Left renal pelvis (tissue), 4 donors: ENCODE data around the gene BAMBI. TPM values are rescaled to one million over a fixed set of nuclear protein-coding genes. Genes with fewer than 3 reads are reported as not detected.

Source experiments
- DNase-seq, 4 donors: peaks; one replicate each; pipeline ENCODE4 v3.0.0-alpha.2; 2013; ENCODE audit warnings: low read depth in 4 of 4, low spot score in 3 of 4
- polyA plus RNA-seq, 4 donors: library from polyadenylated mRNA; unstranded; fragments of 120-200 nt; gene quantifications; one replicate each; pipeline ENCODE4 v1.2.1, GENCODE V29; 2013; ENCODE audit not compliant: insufficient read length in 4 of 4

Gene BAMBI
- polyA plus RNA-seq, 4 donors, result 9.5 to 49.7 (median 47.3) TPM

- no peak for DNase-seq
Measured at GRCh38 chr10:28669227-28670173, 7.8 kb upstream of the BAMBI start.

GRCh38 chr10:28674782-28675181 is 2.5 kb upstream of the BAMBI start:
- no peak for DNase-seq

- DNase-seq, result no peak
Measured at GRCh38 chr10:28676326-28676967, 874 bp upstream of the BAMBI start.

- no peak for DNase-seq
Measured at GRCh38 chr10:28677888-28678686, 766 bp downstream of the BAMBI start.

DNA sequence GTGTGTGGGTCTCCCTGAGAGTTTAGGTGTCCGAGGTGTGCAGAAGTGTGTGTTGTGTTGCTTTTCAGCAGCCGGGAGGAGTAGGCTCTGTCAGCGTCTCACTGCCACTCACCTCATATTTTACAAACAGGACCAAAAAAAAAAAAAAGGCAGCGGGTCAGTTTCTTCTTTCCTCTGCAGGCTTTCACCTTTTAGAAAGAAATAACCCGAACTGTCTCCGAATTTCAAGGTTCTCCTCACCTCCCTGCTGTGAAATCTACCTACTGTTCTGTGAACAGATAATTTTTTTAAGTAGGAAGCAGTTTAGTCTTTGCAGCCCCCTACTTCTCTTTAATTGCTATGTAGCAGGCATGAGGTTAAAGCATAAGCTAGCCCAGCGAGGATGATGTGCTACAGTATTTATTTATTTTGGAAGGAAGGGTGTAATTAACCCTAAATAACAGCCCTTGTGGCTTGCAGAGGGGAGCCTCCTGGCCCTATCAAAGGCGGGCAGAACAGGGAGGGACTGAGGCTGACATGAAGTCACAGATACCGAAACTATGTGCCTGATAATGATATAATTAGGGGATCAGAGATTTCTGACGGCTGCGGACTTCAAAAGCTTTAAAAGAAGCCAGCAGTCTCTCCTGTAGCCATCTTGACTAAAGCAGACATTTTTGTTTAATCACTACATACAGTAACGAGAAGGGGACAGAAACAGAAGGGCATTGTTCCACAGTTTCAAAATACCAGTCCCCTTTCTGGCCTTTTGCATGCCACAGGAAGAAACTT is 1.6 kb downstream of the BAMBI start:
- no peak for DNase-seq

- no peak for DNase-seq
Measured at GRCh38 chr10:28679581-28680357, 2.4 kb downstream of the BAMBI start.

DNA sequence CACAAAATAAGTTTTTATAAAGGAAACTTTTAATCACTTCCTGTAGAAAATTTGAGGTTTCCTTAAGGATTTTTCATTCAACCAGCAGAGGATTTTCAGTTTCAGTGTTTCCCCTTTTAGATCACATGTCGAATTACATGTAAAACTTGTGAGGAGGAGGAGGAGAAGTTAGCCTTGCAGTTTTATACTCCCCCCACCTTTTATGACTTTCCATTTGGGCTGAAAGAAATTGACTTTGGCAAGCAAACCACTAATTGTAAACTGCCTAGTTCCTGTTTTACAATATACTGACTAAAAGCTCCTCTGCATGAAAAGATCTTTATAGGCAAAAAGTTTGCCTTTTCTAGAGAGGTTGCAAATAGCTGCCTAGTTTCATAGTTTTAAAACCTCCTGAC is 3.0 kb downstream of the BAMBI start:
- no peak for DNase-seq

GRCh38 chr10:28681291-28681763 is 4.0 kb downstream of the BAMBI start:
- no peak for DNase-seq

GRCh38 chr10:28681928-28682750 is 4.8 kb downstream of the BAMBI start:
- DNase-seq, result no peak

- DNase-seq, result no peak
Measured at GRCh38 chr10:28684157-28684985, 7.0 kb downstream of the BAMBI start.

- no peak for DNase-seq
Measured at GRCh38 chr10:28684986-28685580, 7.8 kb downstream of the BAMBI start.

DNA sequence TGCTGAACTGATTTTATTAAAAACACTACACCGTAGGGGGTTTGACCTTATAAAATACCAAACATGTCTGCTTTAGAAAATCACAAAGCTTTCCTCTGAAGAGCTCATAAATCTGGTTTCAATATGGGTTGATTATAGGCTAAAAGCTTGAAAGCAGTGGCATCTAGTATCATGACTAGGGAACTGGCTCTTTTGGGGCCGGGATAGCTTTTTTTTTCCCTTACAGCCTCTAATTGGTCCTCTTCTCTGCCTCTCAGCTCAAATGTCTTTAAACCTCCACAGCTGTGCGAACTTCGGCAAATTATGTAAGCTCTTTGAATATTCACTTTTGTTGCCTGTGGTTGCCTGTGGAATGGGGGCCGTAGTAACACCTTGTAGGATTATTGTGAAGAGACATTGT is 8.4 kb downstream of the BAMBI start:
- no peak for DNase-seq

DNA sequence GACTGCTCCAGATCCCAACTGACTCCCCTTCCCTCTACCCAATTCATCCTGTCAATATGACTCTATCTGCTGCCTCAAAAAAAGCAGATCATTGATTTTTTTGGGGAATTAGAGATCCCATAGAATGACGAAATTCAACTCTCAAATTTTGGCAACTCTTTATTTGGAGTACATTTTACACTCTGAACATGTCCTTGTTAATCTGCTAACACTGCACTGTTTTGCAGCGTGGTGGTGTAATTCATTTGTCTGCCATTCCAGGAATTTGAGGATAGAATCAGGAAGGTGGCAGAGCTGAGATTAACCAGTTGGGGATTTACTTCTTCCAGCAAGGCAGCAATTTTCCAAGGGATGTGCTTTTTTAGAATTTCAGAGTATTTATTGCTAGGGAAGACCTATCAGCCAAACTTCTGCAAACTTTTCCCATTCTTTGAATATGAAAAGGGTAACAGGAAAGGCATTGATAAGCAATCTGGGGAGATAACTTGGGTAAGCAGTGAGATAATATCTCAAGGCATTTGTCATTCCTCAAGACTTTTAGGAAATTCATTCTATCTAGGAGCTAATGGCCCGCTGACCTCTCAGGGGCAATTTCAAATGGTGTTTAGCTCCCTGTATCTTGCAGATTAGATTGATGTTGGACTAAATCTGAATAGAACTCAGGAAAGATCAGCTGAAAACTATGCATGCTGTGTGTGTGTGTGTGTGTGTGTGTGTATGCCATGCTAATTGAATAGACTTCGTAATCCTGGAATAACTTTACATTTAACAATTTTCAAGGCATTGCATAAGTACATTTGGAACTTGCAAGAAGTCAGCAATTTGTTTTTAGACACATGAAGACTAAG is 9.7 kb downstream of the BAMBI start:
- DNase-seq, result no peak

- no peak for DNase-seq
Measured at GRCh38 chr10:28687683-28688001, 10.3 kb downstream of the BAMBI start.

- no peak for DNase-seq
Measured at GRCh38 chr10:28690545-28690944, 13.2 kb downstream of the BAMBI start.

DNA sequence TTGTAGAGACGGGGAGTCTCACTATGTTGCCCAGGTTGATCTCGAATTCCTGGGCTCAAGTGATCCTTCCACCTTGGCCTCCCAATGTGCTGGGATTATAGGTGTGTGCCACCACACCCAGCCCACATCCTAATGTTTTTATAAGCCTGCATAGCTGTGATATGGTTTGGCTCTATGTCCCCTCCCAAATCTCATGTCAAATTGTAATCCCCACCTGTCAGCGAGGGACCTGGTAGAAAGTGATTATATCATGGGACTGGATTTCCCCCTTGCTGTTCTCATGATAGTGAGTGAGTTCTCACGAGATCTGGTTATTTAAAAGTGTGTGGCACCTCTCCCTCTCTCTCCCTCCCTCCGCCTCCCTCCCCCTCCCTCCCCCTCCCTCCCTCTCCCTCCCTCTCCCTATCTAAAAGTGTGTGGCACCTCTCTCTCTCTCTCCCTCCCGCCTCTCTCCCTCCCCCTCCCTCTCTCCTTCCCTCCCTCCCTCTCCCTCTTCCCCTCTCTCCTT is 13.9 kb downstream of the BAMBI start:
- no peak for DNase-seq
